ENCODE measurements around the gene B3GNT3. TPM values are rescaled to one million over a fixed set of nuclear protein-coding genes. Genes with fewer than 3 reads are reported as not detected.

The B3GNT3 gene
- total and polyA plus RNA-seq, 9 of the 15 experiments (the other 6 are each of a cell fraction or from before 2014, with no cell fraction given): 0.06 to 0.11 (median 0.07) TPM; not detected in 6

DNA sequence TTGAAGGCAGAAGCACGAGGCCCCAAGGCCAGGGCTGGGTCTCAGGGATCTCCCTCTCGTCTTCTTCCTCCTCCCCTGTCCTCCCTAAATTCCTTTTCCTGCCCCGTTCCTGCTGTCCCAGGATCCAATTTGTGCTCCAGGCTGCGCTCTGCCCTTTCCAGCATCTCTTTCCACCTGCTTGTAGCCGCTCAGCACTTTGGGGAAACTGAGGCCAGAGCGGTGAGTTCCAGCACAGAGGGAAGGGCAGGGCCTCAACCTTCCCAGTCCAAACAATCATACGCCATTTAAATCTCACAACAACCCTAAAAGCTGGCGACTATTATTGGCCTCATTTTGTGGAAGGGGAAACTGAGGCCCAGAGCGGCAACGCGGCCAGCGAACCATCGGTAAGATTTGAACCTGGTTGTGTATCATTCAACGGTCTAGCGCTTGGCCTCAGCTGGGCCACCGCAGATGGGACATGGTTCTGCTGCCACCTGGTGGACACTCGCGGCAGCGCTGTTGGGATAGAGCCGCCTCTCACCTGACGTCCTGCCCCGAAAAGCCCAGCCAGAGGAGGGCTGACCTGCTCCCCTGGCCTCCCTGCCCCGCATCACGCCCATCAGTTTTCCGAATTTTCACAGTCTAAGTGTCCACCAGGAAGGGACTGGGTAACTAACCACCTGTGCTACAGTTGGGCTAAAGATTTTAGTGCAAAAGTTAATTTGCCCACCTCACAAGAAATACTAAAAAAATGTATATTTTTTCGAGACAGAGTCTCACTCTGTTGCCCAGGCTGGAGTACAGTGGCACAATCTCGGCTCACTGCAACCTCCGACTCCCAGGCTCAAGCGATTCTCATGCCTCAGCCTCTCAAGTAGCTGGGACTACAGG is 60.6 kb downstream of the B3GNT3 start (continued):
- TF ChIP-seq, protein P1, sequence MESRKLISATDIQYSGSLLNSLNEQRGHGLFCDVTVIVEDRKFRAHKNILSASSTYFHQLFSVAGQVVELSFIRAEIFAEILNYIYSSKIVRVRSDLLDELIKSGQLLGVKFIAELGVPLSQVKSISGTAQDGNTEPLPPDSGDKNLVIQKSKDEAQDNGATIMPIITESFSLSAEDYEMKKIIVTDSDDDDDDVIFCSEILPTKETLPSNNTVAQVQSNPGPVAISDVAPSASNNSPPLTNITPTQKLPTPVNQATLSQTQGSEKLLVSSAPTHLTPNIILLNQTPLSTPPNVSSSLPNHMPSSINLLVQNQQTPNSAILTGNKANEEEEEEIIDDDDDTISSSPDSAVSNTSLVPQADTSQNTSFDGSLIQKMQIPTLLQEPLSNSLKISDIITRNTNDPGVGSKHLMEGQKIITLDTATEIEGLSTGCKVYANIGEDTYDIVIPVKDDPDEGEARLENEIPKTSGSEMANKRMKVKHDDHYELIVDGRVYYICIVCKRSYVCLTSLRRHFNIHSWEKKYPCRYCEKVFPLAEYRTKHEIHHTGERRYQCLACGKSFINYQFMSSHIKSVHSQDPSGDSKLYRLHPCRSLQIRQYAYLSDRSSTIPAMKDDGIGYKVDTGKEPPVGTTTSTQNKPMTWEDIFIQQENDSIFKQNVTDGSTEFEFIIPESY (CRISPR knock-in tag; IDR thresholded peaks at IDR 0.05): peak; percentile 79; the same call in 1 of the 2 replicates
- TF ChIP-seq ZBTB11 (CRISPR knock-in tag; IDR thresholded peaks at IDR 0.05) (no peak), TBP (optimal IDR thresholded peaks at IDR 0.05; ENCODE audit: low read depth, low read length) (peak; percentile 29), YY1 (IDR thresholded peaks at IDR 0.05; ENCODE audit: borderline replicate concordance in 1 of 3, control insufficient read depth in 1 of 3, extremely low read depth in 1 of 3, insufficient read depth in 3 of 3, insufficient read length in 1 of 3, insufficient replicate concordance in 2 of 3, low read depth in 1 of 3, low read length in 2 of 3) (peak in 1 of 3 experiments; percentile 46), RHOXF2B (CRISPR knock-in tag; conservative IDR thresholded peaks at IDR 0.05) (no peak), ZNF384 (IDR thresholded peaks at IDR 0.05; ENCODE audit: low read depth, low read length) (peak; percentile 54), ARID2 (IDR thresholded peaks at IDR 0.05) (peak; percentile 73; the same call in 1 of the 2 replicates), PHF20 (IDR thresholded peaks at IDR 0.05; ENCODE audit: partially characterized antibody) (peak; percentile 16), ZNF282 (CRISPR knock-in tag; IDR thresholded peaks at IDR 0.05) (no peak), MTA3 (IDR thresholded peaks at IDR 0.05; ENCODE audit: borderline replicate concordance) (no peak), RAD21 (CRISPR knock-in tag; conservative IDR thresholded peaks at IDR 0.05 in 1 of 2, IDR thresholded peaks at IDR 0.05 in 1 of 2) (peak; percentile 89 to 96), CTBP1 (IDR thresholded peaks at IDR 0.05; ENCODE audit: borderline replicate concordance) (peak; percentile 68; the same call in 1 of the 2 replicates), ZNF263 (CRISPR knock-in tag; IDR thresholded peaks at IDR 0.05; ENCODE audit: borderline replicate concordance) (peak; percentile 60; the same call in 1 of the 2 replicates)
- TF ChIP-seq, protein P2, sequence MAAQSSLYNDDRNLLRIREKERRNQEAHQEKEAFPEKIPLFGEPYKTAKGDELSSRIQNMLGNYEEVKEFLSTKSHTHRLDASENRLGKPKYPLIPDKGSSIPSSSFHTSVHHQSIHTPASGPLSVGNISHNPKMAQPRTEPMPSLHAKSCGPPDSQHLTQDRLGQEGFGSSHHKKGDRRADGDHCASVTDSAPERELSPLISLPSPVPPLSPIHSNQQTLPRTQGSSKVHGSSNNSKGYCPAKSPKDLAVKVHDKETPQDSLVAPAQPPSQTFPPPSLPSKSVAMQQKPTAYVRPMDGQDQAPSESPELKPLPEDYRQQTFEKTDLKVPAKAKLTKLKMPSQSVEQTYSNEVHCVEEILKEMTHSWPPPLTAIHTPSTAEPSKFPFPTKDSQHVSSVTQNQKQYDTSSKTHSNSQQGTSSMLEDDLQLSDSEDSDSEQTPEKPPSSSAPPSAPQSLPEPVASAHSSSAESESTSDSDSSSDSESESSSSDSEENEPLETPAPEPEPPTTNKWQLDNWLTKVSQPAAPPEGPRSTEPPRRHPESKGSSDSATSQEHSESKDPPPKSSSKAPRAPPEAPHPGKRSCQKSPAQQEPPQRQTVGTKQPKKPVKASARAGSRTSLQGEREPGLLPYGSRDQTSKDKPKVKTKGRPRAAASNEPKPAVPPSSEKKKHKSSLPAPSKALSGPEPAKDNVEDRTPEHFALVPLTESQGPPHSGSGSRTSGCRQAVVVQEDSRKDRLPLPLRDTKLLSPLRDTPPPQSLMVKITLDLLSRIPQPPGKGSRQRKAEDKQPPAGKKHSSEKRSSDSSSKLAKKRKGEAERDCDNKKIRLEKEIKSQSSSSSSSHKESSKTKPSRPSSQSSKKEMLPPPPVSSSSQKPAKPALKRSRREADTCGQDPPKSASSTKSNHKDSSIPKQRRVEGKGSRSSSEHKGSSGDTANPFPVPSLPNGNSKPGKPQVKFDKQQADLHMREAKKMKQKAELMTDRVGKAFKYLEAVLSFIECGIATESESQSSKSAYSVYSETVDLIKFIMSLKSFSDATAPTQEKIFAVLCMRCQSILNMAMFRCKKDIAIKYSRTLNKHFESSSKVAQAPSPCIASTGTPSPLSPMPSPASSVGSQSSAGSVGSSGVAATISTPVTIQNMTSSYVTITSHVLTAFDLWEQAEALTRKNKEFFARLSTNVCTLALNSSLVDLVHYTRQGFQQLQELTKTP (IDR thresholded peaks at IDR 0.05; ENCODE audit: low read depth in 1 of 2, partially characterized antibody in 2 of 2): no peak
- TF ChIP-seq, protein P3, sequence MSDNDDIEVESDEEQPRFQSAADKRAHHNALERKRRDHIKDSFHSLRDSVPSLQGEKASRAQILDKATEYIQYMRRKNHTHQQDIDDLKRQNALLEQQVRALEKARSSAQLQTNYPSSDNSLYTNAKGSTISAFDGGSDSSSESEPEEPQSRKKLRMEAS (CRISPR knock-in tag; IDR thresholded peaks at IDR 0.05): peak; percentile 33

Measured in K562 (cell line).